ENCODE data around the gene NUAK1.

The NUAK1 gene

DNA sequence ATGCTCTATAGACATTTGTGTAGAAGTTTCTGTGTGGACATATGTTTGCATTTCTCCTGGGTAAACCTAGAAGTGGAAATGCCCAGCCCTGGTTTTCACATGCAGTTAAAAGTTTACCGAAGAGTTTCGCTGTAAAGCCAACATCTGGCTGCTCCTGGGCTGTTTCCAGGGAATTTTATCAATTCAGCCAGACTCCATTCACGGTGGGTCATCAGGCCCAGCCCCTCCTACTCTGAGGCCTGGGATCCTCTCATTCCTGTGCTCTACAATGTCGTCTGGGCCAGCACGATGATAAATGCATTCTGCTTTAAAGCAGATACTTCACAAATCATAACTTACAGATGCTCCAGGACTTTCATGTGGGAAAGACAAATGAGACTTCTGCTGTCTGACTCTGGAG lies 7.1 kb downstream of the NUAK1 start:
- H3K9me3 Mint-ChIP-seq, result no peaks in the 10 kb centered on the region
- no peaks in the 10 kb centered on the region for H3K27me3 Mint-ChIP-seq (ENCODE audit: low read depth, poor library complexity)
- DNase-seq, result no peak
- H3K36me3 Mint-ChIP-seq (ENCODE audit: low read depth), result no peaks in the 10 kb centered on the region
- peaks cover 97% of the 10 kb centered on the region for H3K4me1 Mint-ChIP-seq
- H3K4me3 Mint-ChIP-seq, result no peak overlapping the region
- TF ChIP-seq, protein P1, sequence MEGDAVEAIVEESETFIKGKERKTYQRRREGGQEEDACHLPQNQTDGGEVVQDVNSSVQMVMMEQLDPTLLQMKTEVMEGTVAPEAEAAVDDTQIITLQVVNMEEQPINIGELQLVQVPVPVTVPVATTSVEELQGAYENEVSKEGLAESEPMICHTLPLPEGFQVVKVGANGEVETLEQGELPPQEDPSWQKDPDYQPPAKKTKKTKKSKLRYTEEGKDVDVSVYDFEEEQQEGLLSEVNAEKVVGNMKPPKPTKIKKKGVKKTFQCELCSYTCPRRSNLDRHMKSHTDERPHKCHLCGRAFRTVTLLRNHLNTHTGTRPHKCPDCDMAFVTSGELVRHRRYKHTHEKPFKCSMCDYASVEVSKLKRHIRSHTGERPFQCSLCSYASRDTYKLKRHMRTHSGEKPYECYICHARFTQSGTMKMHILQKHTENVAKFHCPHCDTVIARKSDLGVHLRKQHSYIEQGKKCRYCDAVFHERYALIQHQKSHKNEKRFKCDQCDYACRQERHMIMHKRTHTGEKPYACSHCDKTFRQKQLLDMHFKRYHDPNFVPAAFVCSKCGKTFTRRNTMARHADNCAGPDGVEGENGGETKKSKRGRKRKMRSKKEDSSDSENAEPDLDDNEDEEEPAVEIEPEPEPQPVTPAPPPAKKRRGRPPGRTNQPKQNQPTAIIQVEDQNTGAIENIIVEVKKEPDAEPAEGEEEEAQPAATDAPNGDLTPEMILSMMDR (IDR thresholded peaks at IDR 0.05), result no peak
- H3K27ac Mint-ChIP-seq, result no peak overlapping the region

DNA sequence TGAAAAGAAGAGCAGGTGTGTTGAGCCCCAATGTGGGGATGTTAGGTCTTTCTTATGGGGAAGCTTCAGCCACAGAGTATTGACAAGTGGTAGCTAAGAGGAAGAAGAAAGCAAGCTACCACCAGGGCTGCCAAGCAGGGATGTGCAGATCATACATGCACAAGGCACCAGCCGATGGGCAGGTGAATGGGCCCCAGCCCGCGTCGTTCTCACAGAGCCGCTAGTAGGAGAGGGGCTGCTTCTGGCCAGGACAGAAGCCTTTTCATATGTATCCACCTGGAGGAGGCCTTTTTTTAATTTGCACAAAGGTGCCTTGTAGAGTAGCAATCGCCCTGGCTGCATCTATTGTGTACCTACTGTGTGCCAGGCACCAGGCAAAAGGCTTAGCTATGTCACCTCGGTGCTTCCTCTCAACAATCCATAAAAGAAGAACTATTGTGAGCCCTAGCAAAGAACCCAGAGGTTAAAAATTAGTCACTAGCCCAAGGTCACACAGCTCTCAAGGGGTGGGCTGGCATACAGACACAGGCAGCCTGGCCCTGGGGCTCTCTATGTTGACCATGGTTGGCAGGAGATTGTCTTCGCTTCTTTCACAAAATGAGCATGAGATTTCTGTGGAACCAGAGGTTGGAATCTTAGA lies 8.2 kb downstream of the NUAK1 start:
- DNase-seq, result no peak
- Mint-ChIP-seq H3K36me3 (ENCODE audit: low read depth) (peaks cover 2% of the 10 kb centered on the region), H3K27ac (peak overlapping the region; percentile 34), H3K9me3 (no peaks in the 10 kb centered on the region), H3K4me1 (peaks cover 96% of the 10 kb centered on the region), H3K4me3 (no peak overlapping the region), H3K27me3 (ENCODE audit: low read depth, poor library complexity) (no peaks in the 10 kb centered on the region)
- TF ChIP-seq, protein P1 (IDR thresholded peaks at IDR 0.05), result no peak

DNA sequence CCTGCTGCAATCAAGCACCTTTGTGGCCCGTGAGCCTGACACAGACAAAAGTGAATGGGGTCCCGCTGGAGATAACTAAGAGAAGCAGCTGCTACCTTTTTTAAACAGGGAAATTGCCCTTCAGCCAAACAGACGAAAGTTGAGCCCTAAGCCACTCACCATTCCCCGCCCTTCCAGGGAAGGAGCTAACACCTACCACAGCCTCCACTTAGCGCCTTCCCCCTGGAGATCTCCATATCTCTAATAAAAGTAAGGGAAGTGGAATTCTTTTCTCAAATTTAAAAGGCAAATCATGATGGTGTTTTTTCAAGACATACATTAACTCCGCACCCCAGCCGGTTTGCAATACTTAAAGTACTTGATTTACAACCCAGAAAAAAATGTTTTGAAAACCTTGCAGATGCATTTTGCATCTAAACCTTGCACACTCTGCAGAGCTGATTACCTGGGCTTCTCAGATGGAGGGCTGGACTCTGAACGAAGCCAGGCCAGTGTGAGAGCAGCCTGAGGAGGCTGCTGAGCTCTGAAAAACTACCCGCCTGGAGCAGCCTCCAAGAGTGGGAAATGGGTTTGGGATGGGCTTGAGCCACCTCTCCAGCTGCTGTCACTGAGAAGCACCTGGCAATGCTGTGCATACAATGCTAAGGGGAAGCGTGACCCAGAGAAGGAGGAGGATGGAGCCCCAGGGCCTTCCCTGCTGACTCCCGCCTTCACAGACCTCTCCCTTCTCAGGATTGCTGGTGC lies 10.0 kb downstream of the NUAK1 start:
- peak overlapping the region; percentile 87 for H3K27ac Mint-ChIP-seq
- H3K27me3 Mint-ChIP-seq (ENCODE audit: low read depth, poor library complexity), result no peaks in the 10 kb centered on the region
- TF ChIP-seq, protein P1 (IDR thresholded peaks at IDR 0.05), result no peak
- DNase-seq, result no peak
- H3K4me3 Mint-ChIP-seq, result no peak overlapping the region
- H3K36me3 Mint-ChIP-seq (ENCODE audit: low read depth), result peaks cover 4% of the 10 kb centered on the region
- H3K9me3 Mint-ChIP-seq, result no peaks in the 10 kb centered on the region
- peaks cover 90% of the 10 kb centered on the region for H3K4me1 Mint-ChIP-seq

DNA sequence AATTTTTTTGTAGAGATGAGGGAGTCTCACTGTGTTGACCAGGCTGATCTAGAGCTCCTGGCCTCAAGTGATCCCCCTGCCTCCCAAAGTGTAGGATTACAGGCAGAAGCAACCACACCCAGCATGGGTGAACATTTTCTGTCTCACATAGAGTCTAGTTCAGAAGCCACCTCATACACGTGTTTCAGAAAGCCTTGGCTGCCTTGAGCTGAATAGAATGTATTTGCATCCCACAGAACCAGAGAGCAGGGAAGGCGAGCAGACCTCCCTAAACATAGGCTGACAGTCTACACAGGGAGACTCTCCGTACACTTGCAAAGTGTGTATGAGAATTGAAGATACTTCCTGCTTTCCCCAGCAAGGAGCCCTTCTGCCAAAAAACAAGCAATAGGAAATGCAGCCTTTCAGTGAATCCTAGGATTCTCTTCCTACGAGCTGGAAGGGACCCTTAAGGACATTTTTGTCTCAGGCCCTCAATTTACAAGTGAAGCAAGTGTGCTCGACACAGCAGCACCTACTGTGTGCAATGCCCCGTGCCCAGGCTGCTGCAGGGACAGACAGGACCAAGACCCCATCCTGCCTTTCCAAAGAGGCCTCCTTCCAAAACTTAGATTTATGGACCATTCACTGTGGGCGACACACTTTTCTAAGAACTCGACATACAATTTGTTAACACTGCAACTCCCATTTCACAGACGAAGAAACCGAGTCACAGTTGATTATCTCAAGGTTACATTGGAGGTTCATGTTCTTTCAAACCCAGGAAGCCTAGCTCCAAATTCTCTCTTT lies 11.2 kb downstream of the NUAK1 start:
- Mint-ChIP-seq H3K27ac (peak overlapping the region; percentile 79), H3K36me3 (ENCODE audit: low read depth) (peaks cover 4% of the 10 kb centered on the region), H3K4me1 (peaks cover 89% of the 10 kb centered on the region), H3K4me3 (no peak overlapping the region), H3K27me3 (ENCODE audit: low read depth, poor library complexity) (no peaks in the 10 kb centered on the region), H3K9me3 (no peaks in the 10 kb centered on the region)
- no peak for DNase-seq
- TF ChIP-seq, protein P1 (IDR thresholded peaks at IDR 0.05), result no peak

DNA sequence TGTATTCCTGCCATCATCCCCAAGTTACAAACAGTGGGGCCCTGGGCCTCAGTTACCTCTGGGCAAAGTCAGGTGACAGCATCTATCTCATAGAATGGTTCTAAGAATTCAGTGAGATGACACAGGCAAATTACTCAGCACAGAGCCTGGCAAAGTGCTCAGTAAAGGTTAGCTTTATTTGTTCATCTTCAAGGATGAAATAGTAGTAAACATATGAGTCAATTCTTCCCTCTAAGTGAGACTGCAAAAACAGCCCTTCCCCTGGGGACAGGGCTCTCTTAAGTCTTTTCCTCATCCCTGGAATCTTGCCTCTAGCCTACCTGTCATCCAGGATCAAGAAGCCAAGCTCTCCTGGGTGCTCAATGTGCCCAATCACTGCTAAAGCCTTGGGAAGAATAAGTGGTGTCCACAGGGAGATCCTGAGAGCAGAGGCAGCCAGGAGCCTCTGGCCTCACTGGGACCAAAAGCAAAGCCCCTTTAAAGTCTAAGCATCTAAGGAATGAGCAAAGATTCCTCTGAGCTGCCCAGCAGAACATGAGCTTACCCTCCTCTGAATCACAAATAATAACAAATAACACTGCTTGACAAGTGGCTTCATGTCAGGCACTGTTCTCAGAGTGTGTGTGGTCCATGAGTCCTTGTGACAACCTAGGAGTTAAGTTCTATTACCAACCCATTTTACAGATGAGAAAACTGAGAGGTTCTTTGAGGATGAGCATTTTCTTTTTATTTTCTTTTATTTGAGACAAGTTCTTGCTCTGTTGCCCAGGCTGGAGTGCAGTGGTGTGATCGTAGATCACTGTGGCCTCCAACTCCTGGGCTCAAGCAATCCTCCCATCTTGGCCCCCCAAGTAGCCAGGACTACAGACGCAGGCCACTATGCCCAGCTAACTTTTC lies 12.1 kb downstream of the NUAK1 start:
- no peak for DNase-seq
- no peaks in the 10 kb centered on the region for H3K9me3 Mint-ChIP-seq
- no peaks in the 10 kb centered on the region for H3K27me3 Mint-ChIP-seq (ENCODE audit: low read depth, poor library complexity)
- H3K36me3 Mint-ChIP-seq (ENCODE audit: low read depth), result peaks cover 9% of the 10 kb centered on the region
- peak overlapping the region; percentile 79 for H3K27ac Mint-ChIP-seq
- TF ChIP-seq, protein P1 (IDR thresholded peaks at IDR 0.05), result no peak
- no peak overlapping the region for H3K4me3 Mint-ChIP-seq
- H3K4me1 Mint-ChIP-seq, result peaks cover 88% of the 10 kb centered on the region

All from nephron progenitor cell (in vitro differentiated cells).